ENCODE data around the gene PGA3. TPM values are rescaled to one million over a fixed set of nuclear protein-coding genes. Genes with fewer than 3 reads are reported as not detected.
"Not testable (repeated sequence)": the region's sequence is repeated elsewhere in the genome, so short reads cannot be mapped to it uniquely, and the experiment has no call there.

The PGA3 gene
- total RNA-seq, 3 donors from 2014 or later: 3.7 to 11.3 TPM; not detected in 1

DNA sequence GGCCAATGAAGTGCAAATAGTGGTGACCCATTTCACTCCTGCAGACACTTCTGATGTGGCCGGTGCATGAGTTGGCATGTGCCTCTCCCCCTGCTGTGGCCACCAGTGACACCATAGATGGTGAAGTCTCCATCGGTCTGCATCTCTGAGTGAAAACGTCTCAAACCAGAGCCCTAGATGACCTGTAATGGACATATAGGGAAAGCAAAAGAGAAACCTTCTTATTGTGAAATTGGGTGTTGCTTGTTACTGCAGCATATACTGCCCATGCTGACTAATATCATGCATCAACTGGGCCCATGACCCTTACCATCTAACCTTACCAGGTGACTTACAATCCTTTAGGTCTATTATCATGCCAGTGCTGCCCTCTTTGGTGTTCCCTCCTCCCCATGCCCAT, 30.4 kb upstream of the PGA3 start:
- Histone ChIP-seq H3K9me3 (no peaks in the 10 kb centered on the region), H3K27me3 (no peaks in the 10 kb centered on the region), H3K4me3 (no peak overlapping the region), H3K27ac (no peak overlapping the region), H3K4me1 (no peaks in the 10 kb centered on the region), H3K36me3 (no peaks in the 10 kb centered on the region)
- no peak for DNase-seq (ENCODE audit: low spot score in 2 of 2)
- TF ChIP-seq, protein P1, sequence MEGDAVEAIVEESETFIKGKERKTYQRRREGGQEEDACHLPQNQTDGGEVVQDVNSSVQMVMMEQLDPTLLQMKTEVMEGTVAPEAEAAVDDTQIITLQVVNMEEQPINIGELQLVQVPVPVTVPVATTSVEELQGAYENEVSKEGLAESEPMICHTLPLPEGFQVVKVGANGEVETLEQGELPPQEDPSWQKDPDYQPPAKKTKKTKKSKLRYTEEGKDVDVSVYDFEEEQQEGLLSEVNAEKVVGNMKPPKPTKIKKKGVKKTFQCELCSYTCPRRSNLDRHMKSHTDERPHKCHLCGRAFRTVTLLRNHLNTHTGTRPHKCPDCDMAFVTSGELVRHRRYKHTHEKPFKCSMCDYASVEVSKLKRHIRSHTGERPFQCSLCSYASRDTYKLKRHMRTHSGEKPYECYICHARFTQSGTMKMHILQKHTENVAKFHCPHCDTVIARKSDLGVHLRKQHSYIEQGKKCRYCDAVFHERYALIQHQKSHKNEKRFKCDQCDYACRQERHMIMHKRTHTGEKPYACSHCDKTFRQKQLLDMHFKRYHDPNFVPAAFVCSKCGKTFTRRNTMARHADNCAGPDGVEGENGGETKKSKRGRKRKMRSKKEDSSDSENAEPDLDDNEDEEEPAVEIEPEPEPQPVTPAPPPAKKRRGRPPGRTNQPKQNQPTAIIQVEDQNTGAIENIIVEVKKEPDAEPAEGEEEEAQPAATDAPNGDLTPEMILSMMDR (IDR thresholded peaks at IDR 0.05): no peak
- TF ChIP-seq POLR2A (IDR thresholded peaks at IDR 0.05) (no peak), POLR2AphosphoS5 (IDR thresholded peaks at IDR 0.05) (no peak)
- intact Hi-C loops (cut with DNase I; ENCODE audit: low total_unique reads): no loop called here

DNA sequence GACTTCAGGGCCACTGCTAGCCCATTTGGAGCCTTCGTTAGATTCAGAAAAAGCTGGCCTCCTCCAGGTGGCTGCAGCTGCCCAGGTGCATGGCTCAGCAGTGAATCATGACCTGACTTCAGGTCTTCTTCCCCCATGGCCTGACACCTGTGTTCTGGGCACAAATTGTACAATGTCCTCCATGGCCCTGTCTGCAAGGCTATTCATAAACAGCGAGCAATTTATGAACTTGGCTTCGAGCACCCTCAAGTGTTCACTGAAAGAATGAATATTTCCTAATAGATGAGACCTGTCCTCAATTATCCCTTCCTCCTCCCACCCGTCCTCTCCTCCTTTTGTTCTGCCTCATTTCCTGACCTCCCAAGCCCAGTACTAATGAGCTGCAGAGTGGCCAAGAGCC, 29.9 kb upstream of the PGA3 start:
- no peaks in the 10 kb centered on the region for H3K27me3 ChIP-seq
- H3K36me3 ChIP-seq: no peaks in the 10 kb centered on the region
- no peak overlapping the region for H3K27ac ChIP-seq
- intact Hi-C loops (cut with DNase I; ENCODE audit: low total_unique reads): no loop called here
- no peak for TF ChIP-seq POLR2A (IDR thresholded peaks at IDR 0.05)
- TF ChIP-seq, protein P1 (IDR thresholded peaks at IDR 0.05): peak in 2 of 3 donors; percentile 20 to 36
- no peak for DNase-seq (ENCODE audit: low spot score in 2 of 2)
- no peak overlapping the region for H3K4me3 ChIP-seq
- no peaks in the 10 kb centered on the region for H3K9me3 ChIP-seq
- H3K4me1 ChIP-seq: no peaks in the 10 kb centered on the region

DNA sequence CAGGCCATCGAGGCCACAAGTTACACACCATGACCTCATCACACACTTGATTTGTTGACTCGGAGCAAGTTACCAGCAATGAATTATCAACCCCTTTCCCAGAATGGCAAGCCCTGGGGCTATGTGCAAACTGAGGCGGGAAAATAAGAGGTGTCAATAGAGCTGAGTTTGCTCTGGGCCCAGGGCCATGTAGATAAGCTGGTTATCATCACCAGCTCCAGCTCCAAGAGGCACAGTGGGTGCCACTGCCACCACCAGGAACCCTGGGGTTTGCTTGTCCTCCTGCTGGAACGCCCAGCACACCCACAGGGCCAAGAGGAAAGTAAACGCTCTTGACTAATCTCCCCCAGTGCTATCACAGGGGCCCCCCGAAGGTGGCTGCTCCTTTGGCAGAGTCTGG, 29.0 kb upstream of the PGA3 start:
- intact Hi-C loops (cut with DNase I; ENCODE audit: low total_unique reads): no loop called here
- no peaks in the 10 kb centered on the region for H3K36me3 ChIP-seq
- H3K4me1 ChIP-seq: no peaks in the 10 kb centered on the region
- no peak overlapping the region for H3K27ac ChIP-seq
- no peak for DNase-seq (ENCODE audit: low spot score in 2 of 2)
- H3K4me3 ChIP-seq: no peak overlapping the region
- TF ChIP-seq, protein P1 (IDR thresholded peaks at IDR 0.05): no peak
- TF ChIP-seq POLR2AphosphoS5 (IDR thresholded peaks at IDR 0.05): no peak
- no peak for TF ChIP-seq POLR2A (IDR thresholded peaks at IDR 0.05)
- no peaks in the 10 kb centered on the region for H3K27me3 ChIP-seq
- H3K9me3 ChIP-seq: no peaks in the 10 kb centered on the region

DNA sequence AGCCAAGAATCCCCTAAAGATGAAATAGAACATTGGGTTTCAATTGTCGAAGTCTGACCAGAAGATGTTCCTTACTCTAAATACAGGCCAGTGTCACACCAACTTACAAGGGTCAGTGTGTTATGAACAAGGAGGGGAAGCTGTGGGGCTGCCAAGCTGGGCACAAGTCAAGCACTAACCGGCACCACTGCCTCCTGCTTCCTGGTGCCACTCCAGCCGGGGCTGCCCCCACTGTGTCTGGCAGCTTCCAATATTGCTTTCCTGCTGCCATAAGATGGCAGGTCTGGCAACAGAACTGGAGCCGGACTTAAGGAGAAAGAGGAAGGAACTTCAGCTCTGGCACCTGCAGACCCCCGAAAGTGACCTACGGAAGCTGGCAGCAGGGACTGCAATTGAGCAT, 28.4 kb upstream of the PGA3 start:
- TF ChIP-seq, protein P1 (IDR thresholded peaks at IDR 0.05): no peak
- TF ChIP-seq POLR2AphosphoS5 (IDR thresholded peaks at IDR 0.05): no peak
- no peak for TF ChIP-seq POLR2A (IDR thresholded peaks at IDR 0.05)
- DNase-seq (ENCODE audit: low spot score in 2 of 2): no peak
- H3K4me3 ChIP-seq: no peak overlapping the region
- intact Hi-C loops (cut with DNase I; ENCODE audit: low total_unique reads): no loop called here
- no peaks in the 10 kb centered on the region for H3K4me1 ChIP-seq
- H3K27ac ChIP-seq: no peak overlapping the region
- no peaks in the 10 kb centered on the region for H3K9me3 ChIP-seq
- H3K27me3 ChIP-seq: no peaks in the 10 kb centered on the region
- no peaks in the 10 kb centered on the region for H3K36me3 ChIP-seq

DNA sequence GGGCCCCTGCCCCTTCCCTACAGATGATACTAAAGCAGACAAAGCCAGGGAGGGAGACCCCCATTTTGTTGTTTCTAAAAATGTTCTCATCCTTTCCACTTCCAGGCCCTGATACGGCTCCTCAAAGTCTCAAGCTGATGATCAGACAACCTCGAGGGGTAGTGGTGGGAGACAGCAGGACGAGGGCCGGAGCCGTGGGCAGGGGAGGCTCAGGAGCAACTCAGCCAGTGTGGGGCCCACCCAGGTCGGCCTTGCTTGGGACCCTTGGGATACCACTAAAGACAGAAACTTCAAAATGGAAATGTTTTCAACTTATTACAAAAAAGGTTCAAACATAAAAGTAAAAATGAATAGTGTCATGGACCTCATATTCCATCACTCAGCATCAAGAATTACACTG, 26.9 kb upstream of the PGA3 start:
- H3K9me3 ChIP-seq: no peaks in the 10 kb centered on the region
- TF ChIP-seq POLR2A (IDR thresholded peaks at IDR 0.05) (no peak), POLR2AphosphoS5 (IDR thresholded peaks at IDR 0.05) (no peak)
- TF ChIP-seq, protein P1 (IDR thresholded peaks at IDR 0.05): no peak
- no peak for DNase-seq (ENCODE audit: low spot score in 2 of 2)
- H3K4me1 ChIP-seq: no peaks in the 10 kb centered on the region
- H3K27me3 ChIP-seq: no peaks in the 10 kb centered on the region
- H3K36me3 ChIP-seq: no peaks in the 10 kb centered on the region
- intact Hi-C loops (cut with DNase I; ENCODE audit: low total_unique reads): no loop called here
- no peak overlapping the region for H3K27ac ChIP-seq
- H3K4me3 ChIP-seq: no peak overlapping the region

DNA sequence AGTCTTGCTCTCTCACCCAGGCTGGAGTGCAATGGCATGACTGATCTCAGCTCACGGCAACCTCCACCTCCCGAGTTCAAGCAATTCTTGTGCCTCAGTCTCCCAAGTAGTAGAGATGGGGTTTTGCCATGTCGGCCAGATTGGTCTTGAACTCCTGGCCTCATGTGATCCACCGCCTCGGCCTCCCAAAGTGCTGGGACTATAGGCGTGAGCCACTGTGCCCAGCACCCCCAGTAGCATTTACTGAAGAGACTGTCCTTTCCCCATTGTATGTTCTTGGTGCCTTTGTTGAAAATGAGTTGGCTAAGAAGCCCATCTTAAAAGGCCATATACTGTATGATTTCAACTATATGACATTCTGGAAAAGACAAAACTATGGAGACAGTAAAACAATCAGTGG, 23.1 kb upstream of the PGA3 start:
- H3K4me3 ChIP-seq; H3K9me3 ChIP-seq; H3K27me3 ChIP-seq; DNase-seq (ENCODE audit: low spot score in 2 of 2); H3K27ac ChIP-seq; intact Hi-C loops (cut with DNase I; ENCODE audit: low total_unique reads); H3K36me3 ChIP-seq; H3K4me1 ChIP-seq: not testable (repeated sequence)
